ENCODE data around the gene ZC3H13. TPM values are rescaled to one million over a fixed set of nuclear protein-coding genes. Genes with fewer than 3 reads are reported as not detected.

ZC3H13 gene
- total RNA-seq, 4 donors from 2014 or later = 22.7 to 49.0 (median 24.9) TPM

GRCh38 chr13:45933203-45933908 lies 119.2 kb downstream of the ZC3H13 start:
- ATAC-seq (ENCODE audit: low FRiP score) = no peak
- TF ChIP-seq, protein P1, sequence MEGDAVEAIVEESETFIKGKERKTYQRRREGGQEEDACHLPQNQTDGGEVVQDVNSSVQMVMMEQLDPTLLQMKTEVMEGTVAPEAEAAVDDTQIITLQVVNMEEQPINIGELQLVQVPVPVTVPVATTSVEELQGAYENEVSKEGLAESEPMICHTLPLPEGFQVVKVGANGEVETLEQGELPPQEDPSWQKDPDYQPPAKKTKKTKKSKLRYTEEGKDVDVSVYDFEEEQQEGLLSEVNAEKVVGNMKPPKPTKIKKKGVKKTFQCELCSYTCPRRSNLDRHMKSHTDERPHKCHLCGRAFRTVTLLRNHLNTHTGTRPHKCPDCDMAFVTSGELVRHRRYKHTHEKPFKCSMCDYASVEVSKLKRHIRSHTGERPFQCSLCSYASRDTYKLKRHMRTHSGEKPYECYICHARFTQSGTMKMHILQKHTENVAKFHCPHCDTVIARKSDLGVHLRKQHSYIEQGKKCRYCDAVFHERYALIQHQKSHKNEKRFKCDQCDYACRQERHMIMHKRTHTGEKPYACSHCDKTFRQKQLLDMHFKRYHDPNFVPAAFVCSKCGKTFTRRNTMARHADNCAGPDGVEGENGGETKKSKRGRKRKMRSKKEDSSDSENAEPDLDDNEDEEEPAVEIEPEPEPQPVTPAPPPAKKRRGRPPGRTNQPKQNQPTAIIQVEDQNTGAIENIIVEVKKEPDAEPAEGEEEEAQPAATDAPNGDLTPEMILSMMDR (IDR thresholded peaks at IDR 0.05) = no peak

DNA sequence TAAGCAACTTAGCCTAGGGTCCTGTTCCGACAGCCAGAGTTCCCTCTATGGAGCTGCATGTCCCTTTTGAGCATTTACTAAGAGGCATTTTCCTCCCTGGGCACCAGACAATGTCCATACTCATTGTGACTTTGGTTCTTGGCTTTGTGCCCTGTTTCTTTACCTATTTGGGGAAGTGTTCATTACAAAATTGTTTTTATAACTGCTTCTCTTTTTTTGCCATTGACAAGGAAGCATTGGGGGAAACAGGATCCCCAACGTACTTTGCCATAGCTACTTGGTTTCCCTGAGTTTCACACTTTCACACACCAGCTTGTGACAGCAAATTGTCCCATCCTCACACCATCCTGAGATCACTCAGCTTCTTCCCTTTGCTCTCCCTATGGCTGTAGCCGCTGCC lies 119.9 kb downstream of the ZC3H13 start:
- ATAC-seq (ENCODE audit: low FRiP score) (no peak), DNase-seq (ENCODE audit: low spot score) (no peak)

More at GRCh38 chr13:45933203-45933908, 119.2 kb downstream of the ZC3H13 start:
- no peak for DNase-seq (ENCODE audit: low spot score)

GRCh38 chr13:45932172-45932571 lies 120.4 kb downstream of the ZC3H13 start:
- ATAC-seq (ENCODE audit: low FRiP score) (no peak), DNase-seq (ENCODE audit: low spot score) (no peak)
- TF ChIP-seq, protein P1 (IDR thresholded peaks at IDR 0.05) = no peak

More for the DNA sequence above, 119.9 kb downstream of the ZC3H13 start:
- TF ChIP-seq, protein P1 (IDR thresholded peaks at IDR 0.05) = no peak

DNA sequence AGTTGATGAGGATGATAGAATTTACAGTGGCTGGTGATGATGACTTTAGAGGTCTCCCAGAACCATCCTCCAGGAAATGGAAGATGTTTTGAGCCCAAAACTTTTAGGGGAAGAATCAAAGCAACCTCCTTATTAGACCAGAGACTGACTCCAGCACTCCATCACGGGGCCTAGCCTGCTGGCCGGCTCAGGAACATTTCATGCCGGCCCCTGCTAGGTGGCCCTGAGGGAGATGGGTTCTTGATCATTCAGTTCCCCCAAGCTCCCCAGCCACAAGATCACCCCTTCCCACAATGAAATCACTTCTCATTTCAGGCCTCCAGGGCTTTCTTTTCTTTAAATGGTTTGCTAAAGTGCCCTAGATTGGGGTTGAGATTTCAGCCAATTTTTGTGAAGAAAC lies 121.3 kb downstream of the ZC3H13 start:
- TF ChIP-seq, protein P1 (IDR thresholded peaks at IDR 0.05) = no peak
- ATAC-seq (ENCODE audit: low FRiP score) = no peak
- no peak for DNase-seq (ENCODE audit: low spot score)

DNA sequence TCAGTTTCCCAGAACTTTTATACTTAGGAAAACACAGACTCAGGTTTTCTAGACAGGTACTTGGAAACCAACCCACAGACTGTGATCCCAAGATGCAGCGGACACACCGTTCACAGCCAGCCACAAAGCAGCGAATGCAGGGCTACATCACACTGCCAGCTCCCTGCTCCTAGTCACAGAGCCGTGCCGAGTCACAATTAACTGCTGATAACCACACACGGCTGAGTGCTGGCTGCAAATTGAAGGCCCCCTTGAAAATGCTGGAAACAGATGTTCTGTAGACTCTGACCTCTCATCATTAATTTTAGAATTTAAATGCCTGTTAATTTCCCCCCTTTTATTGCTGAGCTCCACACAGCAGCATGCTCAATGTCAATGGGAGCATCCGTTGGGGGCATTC lies 122.4 kb downstream of the ZC3H13 start:
- ATAC-seq (ENCODE audit: low FRiP score) (no peak), DNase-seq (ENCODE audit: low spot score) (no peak)
- TF ChIP-seq, protein P1 (IDR thresholded peaks at IDR 0.05) = no peak

- peak; percentile 50 for ATAC-seq (ENCODE audit: low FRiP score)
- DNase-seq (ENCODE audit: low spot score) = no peak
- TF ChIP-seq, protein P1 (IDR thresholded peaks at IDR 0.05) = no peak
Measured at GRCh38 chr13:45928843-45929242, 123.7 kb downstream of the ZC3H13 start.

GRCh38 chr13:45928176-45928575 lies 124.4 kb downstream of the ZC3H13 start:
- ATAC-seq (ENCODE audit: low FRiP score) = no peak
- DNase-seq (ENCODE audit: low spot score) = no peak

More at GRCh38 chr13:45928176-45928575, 124.4 kb downstream of the ZC3H13 start:
- TF ChIP-seq, protein P1 (IDR thresholded peaks at IDR 0.05) = no peak

All from omental fat pad (tissue), 4 donors.